Stimulated activated CD8-positive, alpha-beta memory T cell treated with anti-CD3 and anti-CD28 coated beads, Interleukin-7, amount 100 ng/mL, for 24 hours (primary cell): ENCODE results near the gene SLC7A6OS.

Experiments
- DNase-seq: peaks from one replicate; pipeline ENCODE4 v3.0.0-alpha.2; 2020; ENCODE audit warnings: low read depth

SLC7A6OS gene

GRCh38 chr16:68344252-68344651 is 33.5 kb upstream of the SLC7A6OS start:
- DNase-seq, result no peak

DNA sequence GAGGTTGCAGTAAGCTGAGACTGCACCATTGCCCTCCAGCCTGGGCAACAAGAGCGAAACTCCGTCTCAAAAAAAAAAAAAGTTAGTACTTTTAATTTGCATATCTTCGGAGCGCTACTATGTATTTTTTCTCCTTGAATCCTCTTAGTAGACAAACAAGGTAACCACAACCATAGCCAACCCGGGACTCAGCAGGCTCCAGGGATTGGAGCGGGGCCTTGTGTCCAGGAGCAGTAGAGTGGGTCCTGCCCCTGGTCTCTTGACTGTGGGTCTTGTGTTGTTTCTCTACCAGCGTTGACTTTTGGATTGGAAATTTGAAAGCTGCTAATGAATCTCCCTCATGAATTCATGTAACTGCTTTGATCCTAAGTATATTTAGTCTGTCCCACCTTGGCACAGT is 32.4 kb upstream of the SLC7A6OS start:
- no peak for DNase-seq

GRCh38 chr16:68342620-68343019 is 31.9 kb upstream of the SLC7A6OS start:
- DNase-seq, result no peak

DNA sequence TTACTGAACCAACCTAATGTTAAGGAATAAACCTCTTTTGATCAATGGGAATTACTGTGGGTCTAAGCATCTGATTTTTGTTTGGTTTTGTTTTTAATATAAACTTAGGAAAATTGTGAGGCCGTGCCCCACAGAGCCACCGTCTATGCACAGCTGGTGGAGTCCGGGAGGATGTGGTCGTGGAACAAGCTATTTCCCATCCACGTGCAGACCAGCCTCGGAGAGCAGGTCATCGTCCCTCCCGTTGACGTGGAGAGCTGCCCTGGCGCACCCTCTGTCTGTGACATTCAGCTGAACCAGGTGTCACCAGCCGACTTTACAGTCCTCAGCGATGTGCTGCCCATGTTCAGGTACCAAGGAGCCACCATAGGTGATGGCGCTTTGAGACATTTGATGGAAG is 28.5 kb upstream of the SLC7A6OS start:
- no peak for DNase-seq

- DNase-seq, result no peak
Measured at GRCh38 chr16:68338326-68339119, 27.8 kb upstream of the SLC7A6OS start.

DNA sequence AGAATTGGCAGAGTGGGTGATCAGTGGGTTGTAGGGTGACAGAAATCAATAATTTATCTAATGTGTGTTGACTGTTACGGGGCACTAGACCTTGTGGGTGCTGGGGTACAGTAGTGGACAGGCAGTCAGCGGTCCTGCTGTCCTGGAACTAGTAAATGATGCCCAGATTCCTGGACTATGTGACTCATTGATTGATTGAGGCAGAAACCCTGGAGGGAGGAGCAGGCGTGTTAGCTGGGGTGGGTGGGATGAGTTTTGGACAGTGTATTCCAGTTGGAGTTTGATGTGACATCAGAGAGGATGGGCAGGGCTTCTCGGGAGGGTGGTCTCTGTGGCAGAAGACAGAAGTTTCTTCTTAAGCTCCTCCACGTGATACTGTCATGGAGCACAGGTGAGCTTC is 24.4 kb upstream of the SLC7A6OS start:
- no peak for DNase-seq

DNA sequence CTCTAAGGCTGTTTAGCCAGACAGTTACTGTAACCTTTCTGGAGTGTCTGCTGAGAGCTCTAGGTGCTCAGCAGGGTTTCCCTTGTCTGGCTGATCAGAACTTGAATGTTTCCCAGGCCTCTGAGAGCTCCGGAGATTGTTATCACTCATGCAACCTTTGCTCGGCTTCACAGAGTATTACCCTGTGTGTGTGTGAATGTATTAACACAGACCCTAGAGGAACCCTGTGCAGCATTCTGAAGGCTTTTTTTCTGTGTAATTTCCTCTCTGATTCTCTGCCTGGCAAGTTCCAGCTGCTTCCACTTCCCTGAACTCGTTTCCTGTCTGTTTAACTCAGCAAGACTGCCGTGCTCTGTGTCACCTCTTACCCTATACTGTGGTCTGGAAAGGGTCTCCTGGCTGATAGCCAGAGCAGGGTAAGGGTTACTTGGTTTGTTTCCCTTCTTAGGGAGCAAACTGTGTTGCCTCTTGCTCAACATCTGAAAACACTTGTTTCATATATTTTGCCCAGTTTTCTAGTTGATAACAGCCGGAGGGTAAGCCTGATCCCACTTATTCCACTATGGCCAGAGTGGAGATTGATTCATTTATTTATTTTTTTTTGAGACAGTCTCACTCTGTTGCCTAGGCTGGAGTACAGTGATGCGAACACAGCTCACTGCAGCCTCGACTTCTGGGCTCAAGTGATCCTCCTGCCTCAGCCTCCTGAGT is 21.8 kb upstream of the SLC7A6OS start:
- no peak for DNase-seq

DNA sequence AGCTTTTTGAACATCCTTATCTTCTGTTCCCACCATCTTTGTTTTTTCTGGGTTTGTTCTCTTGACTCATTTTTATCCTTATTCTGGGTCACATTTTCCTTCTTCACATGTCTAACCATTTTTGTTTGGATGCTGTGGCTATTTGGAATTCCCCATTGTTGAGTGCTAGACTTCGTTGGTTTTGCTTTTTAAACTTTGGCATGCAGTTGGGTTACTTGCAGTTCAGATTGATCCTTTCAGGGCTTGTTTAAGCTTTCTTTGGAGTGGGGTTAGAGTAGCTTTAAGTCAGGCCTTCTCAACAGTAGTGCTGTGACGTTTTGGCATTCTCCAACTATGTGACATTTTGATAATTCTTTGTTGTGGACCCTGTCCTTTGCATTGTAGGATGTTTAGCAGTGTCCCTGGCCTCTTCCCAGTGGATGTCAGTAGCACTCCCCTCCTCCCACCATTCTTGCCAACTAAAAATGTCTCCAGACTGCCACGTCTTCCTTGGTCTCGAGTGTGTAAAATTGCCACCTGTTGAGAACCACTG is 21.2 kb upstream of the SLC7A6OS start:
- no peak for DNase-seq

GRCh38 chr16:68328860-68329390 is 18.2 kb upstream of the SLC7A6OS start:
- DNase-seq, result no peak

- DNase-seq, result peak; percentile 45
Measured at GRCh38 chr16:68328151-68328859, 17.6 kb upstream of the SLC7A6OS start.

- DNase-seq, result no peak
Measured at GRCh38 chr16:68324780-68325357, 14.1 kb upstream of the SLC7A6OS start.

DNA sequence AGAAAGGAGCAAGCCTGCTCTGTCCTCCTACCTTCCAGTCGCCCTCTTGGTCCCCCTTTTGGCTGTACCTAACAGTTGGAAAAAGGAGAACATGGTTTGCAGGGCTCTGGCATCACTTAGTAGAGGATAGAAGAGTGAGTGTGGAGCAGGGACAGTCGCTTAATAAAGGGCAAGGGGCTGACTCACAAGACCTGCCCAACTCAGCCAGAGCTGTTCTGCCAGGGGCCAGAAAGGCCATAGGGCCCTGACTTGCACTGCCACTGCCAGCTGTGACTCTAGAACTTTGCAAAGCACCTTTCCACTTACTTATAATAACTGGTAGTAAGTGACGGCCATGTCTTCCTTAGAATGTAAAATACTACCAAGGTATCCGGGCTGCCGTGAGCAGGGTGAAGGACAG is 13.6 kb upstream of the SLC7A6OS start:
- no peak for DNase-seq

DNA sequence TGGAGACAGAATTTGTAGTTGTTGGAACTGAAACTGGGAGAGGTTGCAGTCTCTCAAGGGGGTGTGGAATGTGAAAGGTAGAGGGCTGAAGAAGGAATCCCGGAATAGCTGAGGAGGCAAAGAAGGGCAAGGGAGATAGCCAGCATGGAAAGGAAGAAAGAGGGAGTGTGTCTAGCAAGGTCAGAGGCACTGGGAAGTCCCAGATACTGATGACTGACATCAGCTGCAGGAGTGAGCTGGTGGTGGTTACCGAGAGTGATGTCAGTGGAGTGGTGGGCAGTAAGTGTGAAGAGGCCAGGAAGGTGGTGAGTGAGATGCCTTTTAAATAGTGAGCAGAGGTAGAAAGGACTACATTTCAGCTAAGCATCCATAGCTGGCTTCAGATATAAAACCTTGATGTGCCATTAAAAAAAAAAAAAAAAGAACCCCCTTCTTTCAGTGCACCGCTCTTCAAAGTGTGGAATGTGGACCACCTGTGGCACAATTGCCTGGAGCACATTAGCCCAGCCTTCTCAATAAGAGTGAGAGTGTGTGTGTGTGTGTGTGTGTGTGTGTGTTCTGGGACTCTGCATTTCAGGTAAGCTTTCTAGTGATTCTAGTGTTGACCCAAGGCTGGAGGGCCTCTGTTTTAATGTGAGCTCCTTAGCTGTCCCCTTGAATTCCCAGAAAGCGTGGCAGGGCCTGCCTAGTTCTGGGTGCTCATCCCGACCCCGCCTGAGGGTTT is 8.6 kb upstream of the SLC7A6OS start:
- DNase-seq, result no peak

- no peak for DNase-seq
Measured at GRCh38 chr16:68313116-68313515, 2.4 kb upstream of the SLC7A6OS start.

DNA sequence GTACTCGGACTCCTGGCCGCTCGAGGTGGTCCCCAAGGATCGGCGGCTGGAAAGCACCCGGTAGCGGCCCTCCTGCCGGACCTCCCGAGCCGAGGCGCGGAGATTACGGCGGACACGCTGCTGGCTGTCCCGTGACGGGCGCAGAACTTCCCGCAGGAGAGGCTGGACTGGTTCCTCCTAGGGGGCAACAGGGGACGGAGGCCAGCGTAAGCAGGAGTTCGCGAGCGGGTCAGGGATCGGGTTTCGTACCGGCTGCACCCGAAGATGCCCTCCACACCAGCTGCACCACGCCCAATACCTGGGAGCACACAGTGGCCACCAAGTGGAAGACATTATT is 341 bp downstream of the SLC7A6OS start:
- DNase-seq, result no peak

DNA sequence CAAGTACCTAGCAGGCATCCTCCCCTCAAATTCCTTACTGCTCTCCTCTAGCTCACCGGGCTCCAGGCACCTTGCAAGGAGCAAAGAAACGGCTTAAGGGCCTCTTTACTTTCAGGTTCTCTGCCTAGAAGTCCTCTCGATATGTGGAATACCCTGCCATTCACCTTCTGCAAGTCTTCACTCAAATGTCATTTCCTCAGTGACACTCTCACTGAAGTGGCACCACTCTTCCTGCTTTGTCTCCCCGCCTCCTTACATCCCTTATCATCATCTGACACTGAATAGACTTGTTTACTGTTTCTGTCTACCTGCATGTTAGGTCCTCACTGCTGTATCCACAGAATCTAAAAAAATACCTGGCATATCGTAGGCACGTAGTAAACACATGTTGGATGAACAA is 947 bp downstream of the SLC7A6OS start:
- DNase-seq, result no peak

GRCh38 chr16:68306633-68307032 is 4.1 kb downstream of the SLC7A6OS start:
- DNase-seq, result no peak

DNA sequence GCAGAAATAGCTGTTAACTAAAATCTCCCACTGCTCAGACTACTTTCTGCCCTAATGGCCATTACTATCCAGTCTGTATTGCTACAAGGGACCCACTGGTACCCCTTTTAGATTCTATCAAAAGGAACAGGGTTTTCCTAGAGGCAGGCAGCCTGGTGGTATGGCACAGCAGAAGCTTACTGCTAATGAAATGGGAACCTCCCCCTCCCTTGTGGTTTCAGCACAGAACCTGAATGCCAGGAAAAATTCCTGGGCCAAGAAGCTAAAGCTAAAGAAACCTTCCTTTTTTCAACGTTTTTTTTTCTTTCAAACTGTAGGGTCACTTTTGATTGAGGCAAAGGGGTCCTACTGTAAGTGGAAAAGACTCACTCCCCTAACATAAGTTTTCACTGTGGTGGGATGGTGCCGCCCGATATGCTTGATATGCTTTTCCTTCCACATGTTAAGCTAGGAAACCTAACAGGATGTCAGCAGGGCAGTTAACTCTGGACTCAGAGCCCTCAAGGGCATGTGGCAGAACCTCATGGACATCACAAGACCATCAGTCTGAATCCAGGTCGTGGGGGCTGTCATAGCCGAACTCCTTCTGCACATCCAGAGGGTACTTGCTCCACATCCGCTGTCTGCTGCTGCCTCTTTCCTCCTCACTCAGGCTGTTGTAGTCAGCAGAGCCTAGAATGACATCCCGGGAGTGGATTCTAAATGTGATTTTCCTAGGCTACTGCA is 9.8 kb downstream of the SLC7A6OS start:
- DNase-seq, result no peak

DNA sequence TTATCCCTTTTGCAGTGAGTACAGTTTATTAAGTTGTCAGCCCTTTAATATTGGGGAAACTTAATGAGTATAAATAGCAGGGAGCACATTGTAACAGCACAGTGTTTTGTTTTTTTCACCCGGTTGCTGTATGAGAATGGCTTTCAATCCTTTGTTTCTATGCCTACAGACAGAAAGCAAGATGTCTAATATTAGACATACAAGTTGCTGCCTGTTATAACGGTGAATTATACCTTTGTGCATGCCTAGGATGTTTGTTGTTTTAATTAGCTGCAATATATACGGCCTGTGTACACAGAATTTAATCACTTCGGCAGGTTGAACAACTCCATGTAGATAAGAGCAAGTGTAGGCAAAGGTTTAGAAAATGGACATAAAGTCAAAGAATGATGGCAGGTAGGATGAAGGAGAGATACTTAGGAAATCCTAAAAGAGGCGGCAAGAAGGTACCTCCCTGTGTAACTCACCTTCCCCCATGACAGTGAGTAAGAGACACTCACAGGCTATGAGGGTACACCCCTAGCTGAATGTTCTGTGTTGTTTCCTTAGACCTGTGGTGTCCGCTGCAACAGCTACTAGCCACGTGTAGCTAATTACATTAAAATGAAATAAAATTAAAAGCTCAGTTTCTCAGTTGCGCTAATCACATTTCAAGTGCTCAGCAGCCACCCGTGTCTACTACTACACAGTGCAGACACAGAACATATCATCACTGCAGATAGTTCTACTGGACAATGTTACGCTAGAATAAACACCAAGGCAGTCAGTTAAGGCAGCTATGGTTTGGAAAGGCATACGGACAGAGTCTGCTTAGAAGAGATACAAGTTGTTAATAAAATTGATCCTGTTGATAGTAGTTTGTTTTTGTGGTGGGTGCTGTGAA is 10.9 kb downstream of the SLC7A6OS start:
- DNase-seq, result no peak
